Neural cell (in vitro differentiated cells): ENCODE data around the gene ALDH7A1.

ENCODE experiments used
- CTCF ChIP-seq: fragments of 450-650 bp; IDR thresholded peaks from 2 replicates; pipeline ENCODE4 v1.5.1; 2014; ENCODE audit warnings: antibody characterized with exemption, mild to moderate bottlenecking, moderate library complexity; ENCODE audit not compliant: poor library complexity, severe bottlenecking
- POLR2AphosphoS5 ChIP-seq: IDR thresholded peaks from 2 replicates; pipeline ENCODE4 v1.6.1; 2012
- REST ChIP-seq: IDR thresholded peaks from 2 replicates; pipeline ENCODE4 v1.6.1; 2012; ENCODE audit warnings: borderline replicate concordance

DNA sequence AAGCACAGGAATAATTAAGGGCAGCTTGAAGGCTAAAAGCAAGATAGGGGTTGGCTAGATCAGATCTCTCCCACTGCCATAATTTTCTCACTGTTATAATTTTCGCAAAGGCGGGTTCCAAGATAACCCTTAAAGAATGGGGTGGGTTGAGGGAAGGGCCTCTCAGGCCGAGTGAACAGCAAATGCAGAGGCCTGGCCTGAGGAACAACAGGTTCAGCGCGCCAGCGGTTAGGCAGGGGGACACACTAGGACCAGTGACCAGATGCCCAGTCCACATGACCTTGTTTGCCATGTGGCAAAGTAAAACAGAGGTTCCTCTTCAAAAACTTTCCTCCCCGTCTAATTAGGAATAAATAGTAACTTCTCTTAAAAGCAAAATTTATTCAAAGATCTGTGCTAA is 4.5 kb upstream of the ALDH7A1 start:
- TF ChIP-seq CTCF (no peak), POLR2AphosphoS5 (no peak), REST (no peak)
